Colon (tissue), 2 donors: ENCODE measurements around the gene KRTAP12-1.

Experiments used
- FAIRE-seq: peaks from 2 replicates; lab custom pipeline; 2012; peaks lifted over from hg19 to GRCh38; lab: Jason Lieb, UNC
- donor health status: control.
- donor health status: control.

The KRTAP12-1 gene

DNA sequence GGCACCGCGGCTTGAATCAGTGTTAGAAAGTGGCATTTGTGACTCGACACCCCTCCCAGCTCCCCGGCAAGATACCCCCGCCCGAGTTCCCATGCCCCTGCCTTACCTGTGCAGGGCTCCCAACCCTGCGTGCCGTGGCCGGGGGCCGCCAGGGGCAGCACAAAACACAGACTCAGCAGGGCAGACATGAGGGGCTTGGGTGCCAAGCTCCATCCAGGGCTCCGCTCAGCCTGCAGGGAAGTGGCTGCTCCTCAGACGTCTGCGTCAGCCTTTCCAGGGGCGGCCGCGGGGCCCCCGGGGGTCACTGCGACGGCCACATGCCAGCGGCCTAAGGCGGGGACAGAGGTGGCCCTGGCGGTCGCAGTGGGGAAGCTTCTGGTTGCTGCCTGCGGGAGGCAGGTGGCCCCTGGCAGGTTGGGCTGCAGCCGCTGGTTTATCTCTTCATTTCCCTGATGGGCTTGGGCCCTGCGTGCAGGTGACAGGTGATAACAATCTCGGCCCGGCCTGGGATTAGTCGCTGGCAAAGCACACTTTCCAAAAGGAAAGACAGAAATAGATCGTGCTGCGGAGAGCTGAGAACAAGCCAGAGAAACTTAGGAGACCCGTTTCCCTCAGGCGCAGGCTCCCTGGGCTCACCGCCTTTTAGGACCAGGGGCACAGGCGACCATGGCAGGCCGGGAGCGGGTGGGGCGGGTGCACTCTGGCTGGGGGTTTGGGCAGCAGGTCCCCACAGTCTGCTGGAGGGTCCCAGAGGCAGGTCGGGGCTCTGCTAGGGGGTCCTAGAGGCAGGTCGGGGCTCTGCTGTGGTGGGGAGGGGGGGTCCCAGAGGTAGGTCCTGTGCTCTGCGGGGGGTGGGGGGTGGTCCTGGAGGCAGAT lies 29.6 kb upstream of the KRTAP12-1 start, which contains the start of gene TSPEAR:
Gene TSPEAR, minus strand, starts transcription at position 246 of the 876 bp plus-strand sequence. Its CDS starts 58 bp downstream, at position 188.
- FAIRE-seq = no peak

DNA sequence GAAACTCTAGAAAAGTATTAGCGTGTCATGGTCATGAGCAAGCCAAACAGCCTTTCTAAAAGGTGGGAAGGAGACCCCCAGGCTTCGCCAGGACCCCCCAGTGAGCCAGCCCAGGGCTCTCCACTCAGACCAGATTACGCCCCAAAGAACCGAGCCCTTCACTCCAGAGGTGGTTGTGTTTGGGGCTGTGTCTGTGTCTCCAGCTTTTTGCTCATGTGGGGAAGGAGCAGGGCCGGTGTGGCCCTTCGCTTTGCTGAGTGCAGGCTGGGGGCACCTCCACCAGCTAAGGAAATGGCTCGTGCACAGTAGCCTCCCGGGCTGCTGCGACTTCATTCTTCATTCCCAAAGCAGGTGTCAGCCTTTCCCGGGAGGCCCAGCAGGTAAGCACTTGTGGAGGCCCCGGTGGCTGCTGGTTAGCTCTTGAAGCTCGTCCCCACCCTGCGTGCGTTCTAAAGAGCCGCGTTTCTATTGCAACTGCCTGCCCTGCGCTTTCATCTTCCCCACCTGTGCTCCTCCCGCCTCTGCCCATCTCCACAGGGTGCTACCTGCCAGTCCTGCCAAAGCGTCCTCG lies 28.9 kb upstream of the KRTAP12-1 start:
- no peak for FAIRE-seq

DNA sequence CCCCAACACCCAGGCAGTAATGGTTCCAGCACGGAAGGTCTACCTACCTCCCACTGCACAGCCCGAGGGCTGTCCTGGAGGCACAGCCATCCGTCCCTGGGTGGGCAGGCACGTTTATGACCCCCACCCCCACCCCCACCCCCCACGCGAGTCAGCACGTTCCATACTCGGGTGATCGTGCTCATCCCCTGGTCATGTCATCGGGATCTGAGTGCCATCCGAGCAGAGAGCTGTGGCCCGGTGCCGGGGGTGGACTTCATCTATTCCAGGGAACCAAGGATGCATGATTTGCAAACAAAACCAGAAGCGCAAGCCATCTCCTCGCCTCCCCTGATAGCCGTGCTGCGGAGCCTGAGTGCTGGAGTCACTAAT lies 28.3 kb upstream of the KRTAP12-1 start:
- no peak for FAIRE-seq

DNA sequence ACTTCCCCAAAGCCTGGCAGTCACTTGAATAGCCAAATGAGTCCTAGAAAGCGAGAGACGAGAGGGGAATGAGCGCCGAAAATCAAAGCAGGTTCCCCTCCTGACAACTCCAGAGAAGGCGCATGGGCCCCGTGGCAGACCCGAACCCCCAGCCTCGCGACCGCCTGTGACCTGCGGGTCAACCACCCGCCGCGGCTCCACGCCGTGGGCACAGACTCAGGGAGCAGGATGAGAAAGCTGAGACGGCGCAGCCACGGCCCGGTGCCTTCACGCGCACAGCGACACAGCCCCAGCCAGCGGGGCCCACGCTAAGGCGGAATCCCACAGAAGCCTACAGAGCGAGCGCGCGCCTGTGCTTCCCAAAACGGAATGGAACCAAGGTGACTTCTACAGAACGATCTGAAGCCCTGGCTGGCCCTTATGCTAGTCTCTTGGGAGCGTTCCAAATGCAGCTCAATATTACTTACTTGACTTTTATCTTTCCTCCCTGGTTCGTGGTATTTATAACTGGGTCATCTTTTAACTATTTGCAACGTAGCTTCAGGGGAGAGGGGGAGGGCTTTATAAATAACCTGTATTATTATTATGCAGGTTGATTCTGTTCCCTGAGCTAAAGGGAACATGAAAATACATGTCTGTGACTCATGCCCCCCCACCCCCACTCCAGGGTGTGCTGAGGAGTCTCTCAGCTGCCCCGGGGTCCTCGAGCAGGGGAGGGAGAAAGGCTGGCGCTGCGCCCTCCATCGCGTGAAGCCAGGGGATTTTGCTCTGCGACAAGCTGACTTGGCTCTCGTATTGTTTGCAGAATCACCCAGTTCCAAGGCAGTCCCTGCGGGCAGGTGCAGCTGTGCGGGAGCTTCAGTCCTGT lies 27.7 kb upstream of the KRTAP12-1 start:
- FAIRE-seq = no peak

DNA sequence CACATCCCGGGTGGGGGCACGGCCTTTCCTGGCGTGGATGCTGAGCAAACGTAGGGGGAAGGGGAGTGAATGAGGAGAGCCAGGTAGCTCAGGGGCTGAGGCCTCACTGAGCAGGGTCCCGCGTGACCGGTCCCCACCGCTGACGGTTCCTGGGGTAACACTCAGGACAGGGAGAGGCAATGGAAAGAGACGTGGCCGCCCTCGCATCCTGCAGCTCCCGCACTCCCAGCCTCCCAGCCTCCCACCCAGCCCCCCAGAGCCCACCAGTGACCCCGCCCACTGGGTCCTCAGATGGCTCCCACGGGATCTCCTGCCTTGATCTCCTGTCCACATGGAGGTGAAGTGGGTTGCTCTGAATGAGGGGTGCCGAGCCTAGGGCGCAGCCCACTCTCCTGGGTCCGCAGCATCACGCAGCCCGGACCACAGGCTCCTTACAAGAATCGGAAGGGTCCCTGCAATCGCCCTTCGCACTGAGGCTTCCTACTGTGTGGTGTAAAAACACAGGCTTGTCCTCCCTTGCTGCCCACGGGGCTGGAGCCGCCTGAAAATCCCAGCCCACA lies 27.0 kb upstream of the KRTAP12-1 start:
- FAIRE-seq = no peak

DNA sequence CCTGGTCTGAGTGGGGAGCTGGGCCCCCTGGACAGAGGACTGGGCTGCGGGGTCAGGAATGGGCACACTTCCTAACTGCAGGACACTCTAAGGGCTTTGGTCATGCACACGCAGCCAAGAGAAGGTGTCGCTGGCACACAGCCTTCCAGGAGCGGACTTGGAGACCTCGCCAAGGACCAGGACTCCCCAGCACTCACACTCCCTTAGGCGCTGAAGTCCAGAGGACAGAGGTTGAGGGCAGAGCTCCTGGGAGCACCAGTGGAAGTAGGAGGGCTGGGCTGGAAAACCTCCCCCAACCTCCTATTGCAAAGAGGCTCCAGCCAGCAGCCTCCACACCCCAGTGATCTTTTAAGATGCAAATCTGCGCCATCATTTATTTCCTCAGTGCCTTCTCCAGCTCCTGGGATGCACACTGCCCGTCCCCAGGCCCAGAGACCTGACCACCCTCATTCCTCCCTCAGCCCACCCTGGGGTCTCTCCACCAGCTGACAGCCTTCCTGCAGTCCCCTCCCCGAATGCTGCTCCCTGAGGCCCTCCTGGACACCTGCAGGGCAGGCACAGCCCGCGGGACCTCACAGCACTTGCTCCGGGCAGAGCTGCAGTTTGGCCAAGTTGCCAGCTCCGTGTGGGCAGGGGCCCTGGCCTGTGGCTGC lies 26.4 kb upstream of the KRTAP12-1 start:
- FAIRE-seq = no peak

DNA sequence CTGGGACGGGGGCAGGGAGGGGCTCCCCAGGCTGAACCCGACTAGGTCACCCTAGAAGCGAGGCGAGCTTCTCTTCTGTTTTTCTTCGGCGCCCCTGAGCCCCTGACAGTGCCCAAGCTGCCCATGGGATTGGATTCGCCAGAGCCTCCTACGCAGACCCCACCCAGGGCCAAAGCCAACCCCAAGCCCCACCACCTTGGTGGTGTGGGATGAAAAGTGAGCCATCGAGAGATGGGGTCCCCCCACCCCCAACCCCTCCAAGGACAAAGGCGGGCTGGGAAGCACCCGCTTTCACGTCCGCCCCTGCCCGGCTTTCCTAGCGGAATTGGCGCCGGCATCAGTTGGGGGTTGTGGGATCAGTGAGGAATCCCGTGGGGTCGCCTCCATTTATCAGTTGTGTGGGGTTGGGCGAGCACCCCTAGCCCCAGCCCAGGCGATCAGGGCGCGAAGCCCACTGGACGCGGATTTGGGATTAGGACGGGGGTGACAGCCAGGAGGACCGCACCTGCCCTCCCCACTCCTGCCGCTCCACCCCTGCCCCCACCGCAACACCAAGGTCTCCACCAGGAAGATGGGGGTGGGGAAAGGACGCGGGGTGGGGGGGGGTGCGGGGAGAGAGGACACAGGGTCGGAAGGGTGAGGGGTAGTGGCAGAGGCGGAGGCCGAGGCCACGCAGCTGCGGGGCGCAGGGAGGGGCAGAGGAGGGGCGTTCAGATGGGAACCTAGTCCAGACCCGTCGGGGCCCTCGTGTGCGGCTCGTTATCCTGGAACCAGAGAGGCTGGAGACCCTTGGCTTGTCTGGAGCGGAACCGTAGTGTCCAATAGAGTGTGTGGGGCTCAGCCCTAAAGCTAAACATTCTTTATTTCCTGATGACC lies 25.0 kb upstream of the KRTAP12-1 start:
- FAIRE-seq = no peak

DNA sequence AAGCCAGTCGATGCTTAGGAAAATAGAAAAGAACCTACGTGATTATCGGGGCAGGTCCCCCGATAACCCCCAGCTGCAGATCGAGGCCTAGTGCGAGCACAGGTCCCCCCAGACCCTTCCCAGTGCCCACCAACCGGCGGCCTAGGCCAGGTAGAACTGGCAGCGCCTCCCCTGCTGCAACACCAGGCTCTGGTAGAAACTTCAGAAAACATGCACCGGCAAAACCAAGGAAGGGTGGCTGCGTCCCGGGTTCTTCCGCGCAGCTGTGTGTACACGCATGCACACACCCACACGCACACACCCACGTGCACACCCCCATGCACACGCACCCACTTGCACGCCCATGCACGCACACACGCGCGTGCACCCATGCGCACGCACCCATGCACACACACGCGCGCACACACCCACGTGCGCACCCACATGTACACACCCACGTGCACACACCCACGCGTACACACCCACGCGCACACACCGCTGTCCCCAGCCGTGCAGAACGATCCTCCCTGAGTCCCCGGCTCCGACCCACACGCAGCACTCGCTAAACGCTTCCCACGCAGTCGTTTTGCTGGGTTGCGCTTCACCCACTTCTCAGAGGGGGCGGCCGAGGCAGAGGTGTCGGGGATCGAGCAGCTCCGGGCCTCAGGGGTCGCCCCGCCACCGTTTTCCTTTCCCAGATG lies 24.2 kb upstream of the KRTAP12-1 start:
- no peak for FAIRE-seq

DNA sequence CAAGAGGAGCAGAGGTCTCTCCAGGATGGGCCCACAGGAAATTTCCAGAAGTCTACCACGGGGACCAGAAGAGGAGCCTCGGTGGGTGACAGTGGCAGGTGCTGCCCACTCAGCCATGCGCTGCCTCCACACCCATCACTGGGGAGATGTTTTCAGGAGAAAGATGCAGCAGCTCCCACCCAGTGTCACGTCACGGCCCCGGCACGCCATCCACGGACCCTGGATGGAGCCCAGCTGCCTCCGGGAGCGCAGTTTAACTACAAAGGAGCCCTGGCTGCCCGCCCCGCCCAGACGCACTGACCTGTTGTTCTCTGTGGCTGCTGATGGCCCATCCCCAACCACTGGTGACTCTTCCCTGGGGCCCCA lies 22.7 kb upstream of the KRTAP12-1 start:
- FAIRE-seq = no peak

DNA sequence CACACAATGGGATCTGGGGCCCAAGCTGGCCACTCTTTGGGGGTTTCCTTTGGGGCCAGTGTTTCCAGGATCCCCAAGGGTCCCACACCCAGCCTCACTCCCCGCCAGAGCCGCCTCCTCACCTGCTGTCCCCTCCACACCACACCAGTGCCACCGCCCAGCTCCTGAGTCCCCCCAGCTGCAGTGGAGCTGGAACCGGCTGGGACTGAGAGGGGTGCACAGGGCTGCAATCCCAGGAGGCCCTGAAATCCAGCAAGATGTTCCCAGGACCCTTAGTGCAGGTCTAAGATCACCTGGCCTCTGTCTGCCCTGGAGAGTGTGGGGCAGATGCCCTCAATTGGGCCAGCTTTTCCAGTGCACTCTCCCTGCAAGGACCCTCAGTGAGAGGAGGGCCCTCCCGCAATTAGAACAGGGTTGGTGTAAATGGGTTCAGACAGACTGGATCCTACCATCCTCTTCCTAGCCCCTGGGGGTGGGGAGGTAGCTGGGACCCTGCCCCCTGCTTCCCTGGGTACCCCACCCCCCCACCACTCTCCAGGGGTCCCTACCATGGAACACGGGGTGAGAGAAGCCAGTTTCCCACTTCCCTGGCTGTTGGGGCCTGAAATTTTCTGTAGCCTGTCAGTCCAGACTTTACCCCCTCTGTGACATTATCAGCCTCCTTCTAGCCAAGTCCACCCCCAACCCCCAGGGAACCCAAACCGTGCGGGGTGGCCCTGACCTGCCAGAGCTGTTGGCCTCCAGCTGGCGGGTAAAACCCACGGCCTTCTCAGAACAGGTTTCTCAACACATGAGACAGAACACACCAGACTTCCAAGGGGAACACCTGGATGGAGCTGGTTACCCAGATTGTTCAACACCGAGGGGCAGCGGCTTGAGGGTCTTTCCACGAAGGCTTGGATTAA lies 22.0 kb upstream of the KRTAP12-1 start:
- no peak for FAIRE-seq

DNA sequence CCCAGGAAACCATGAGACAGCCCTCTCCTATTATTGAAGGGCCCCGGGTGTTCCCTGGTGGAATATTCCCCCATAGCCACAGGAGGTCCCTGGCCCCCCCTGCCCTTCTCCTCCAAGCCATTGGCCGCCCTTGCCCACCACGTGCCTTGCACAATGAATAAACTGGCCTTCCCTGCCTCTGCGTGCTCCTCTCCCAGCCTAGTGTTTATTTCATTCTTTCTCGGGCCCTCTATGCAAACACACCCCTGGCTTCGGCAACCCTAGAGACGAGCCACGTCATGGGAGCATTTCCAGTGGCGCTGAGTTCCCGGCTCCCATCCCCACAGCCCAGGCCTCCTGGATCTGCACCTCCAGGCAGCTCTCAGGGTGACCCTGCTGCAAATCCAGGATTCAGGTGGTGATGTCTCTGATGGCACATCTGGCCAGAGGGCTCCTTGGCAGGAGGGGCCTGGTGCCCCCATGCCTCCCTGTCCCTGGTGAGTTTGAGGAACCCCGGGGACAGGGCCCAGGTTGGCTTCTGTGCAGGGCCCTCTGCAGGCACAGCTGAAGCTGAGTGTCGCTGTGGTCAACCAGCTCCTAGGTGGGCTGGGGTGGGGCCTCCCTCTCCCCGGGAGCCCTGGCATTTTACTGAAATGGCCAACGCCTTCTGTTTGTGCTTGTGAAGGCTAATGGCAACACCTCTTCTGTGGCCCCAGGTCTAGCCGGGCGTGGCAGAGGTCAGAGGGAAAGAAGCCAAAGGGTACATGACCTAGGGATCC lies 21.2 kb upstream of the KRTAP12-1 start:
- FAIRE-seq = no peak

DNA sequence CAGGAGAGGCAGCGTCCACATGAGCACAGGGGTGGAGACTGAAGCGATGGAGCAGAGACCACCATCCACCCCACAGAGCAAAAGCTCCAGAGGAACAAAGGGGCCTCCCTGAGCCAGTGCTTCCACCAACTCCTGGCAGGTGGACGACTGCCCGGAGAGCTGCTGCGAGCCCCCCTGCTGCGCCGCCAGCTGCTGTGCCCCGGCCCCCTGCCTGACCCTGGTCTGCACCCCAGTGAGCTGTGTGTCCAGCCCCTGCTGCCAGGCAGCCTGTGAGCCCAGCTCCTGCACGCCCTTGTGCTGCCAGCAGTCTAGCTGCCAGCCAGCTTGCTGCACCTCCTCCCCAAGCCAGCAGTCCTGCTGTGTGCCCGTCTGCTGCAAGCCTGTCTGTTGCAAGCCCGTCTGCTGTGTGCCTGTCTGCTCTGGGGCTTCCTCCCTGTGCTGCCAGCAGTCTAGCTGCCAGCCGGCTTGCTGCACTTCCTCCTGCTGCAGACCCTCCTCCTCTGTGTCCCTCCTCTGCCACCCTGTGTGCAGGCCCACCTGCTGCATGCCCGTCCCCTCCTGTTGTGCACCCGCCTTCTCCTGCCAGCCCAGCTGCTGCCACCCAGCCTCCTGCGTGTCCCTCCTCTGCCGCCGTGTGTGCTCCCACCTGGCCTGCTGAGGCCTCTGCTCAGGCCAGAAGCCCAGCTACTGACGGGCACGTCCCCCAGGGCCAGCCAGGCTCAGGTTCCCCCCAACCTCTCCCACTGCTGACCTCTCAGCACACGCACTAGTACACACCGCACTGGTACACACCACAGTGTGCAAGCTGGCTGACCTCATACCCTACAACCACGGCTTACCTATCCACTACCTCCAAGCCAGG lies 20.4 kb upstream of the KRTAP12-1 start:
- no peak for FAIRE-seq

DNA sequence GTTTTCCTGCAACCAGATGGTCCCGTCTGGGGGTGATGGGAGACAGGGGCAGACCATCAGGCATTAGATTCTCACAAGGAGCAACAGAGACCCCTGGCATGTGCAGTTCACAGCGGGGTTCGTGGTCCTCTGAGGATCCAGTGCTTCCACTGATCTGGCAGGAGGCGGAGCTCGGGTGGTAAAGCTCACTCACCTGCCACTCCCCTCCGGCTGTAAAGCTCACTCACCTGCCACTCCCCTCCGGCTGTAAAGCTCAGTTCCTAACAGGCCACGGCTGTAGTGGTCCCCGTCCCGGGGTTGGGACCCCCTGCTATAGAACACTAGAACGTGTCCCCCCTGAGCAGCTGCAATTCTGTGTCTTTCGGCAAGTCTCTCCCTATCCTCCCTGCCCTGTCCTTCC lies 19.6 kb upstream of the KRTAP12-1 start:
- no peak for FAIRE-seq

DNA sequence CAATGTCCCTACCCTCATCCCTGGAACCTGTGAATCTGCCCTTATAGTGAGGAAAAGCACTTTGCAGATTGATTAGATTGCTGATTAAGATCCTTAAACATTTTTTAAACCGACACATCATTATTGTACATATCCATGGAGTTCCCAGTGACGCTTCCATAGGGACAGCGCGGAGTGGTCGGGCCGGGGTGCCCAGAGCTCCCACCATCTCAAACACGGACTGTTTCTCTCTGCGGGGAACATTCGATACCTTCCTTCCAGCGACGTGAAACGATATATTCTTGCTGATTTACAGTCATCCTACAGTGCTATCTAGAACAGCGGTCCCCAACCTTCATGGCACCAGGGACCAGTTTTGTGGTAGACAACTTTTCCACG lies 19.0 kb upstream of the KRTAP12-1 start:
- FAIRE-seq = no peak

DNA sequence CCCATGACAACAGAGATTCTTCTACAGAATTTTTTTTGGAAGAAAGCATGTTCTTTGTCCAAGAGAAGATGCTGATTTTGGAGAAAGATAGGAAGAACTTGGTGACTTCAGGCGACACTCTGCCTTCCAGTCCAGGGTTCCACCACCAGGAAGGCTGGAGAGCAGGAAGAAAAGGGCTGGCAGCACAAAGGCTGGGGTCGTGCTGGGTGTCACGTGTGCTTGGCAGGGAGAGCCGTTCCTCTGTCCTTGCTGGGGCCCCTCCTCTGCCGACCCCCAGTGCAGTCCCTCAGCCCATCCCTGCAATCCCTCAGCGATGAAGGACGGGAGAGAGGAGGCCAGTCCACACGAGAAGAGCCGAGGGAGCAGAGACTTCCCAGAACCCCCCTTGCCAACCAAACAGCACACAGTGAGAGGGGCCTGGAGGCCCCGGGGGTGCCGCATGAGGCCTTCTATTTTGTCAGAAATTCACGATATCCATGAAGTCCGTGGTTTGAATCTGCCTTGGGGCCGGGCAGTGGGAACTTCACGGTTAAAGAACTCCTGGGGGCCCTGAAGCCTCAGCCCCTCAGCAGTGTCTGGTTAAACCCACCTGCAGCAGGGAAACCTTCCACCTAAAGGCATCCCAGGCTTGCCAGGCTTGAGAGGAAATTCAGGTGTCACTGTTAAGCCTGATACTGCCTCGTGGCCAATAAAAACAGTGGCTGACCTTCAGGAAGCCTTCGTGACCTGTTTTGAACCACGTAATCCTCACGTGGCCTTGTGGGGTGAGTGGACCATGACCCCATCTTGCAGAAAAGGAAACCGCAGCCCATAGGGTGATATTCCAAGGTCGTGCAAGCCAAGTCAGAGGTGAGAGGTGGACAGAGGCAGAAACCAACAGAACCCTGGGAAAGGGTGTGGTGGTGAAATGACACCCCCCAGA lies 18.4 kb upstream of the KRTAP12-1 start:
- no peak for FAIRE-seq

DNA sequence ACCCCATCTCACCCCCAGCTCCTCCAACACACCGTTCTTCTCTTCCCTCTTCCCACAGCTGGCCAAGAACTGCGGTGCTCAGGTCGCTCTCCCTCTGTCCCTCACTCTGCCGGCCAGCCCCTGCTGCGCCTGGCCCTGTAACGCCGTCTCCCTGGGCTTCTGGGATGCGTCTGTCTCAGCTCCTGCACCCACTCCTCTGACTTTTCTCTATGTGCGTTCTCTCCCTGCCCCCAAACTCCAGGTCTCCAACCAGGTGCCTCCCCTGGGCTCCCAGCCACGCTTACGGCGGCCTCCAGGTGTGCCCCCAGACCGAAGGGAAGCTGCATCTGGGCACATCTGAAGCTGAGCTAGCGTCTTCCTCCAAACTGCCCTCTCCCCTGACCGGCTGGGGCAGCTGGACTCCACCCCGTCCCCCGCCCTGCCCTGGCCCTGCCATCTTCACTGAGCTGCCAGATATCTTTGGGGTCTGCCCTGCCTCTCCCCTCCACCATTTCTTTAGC lies 17.6 kb upstream of the KRTAP12-1 start:
- no peak for FAIRE-seq
